ENCODE data around the gene RAB40C.

The RAB40C gene

GRCh38 chr16:634051-634670 is 44.3 kb downstream of the RAB40C start:
- DNase-seq = no peak

DNA sequence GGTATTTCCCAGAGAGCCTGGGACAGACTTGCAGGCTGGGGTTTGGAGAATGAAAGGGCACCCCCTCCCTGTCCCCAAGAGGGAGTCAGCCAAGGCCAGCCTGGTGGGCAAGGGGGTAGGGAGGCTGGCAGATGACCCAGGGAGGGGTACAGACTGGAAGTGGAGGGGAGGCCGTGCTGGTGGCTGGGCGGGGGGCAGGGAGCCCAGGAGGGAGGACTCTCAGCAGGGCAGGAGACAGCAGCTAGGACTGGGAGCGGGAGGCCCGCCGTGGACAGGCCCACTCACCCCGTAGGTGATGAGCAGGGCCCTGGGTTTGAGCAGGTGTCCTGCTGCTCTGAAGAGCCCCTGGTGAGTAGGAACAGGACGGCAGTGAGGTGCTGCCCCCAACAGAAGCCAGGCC is 45.1 kb downstream of the RAB40C start:
- DNase-seq = no peak

GRCh38 chr16:635573-636205 is 45.8 kb downstream of the RAB40C start:
- no peak for DNase-seq

- peak; percentile 93 for DNase-seq
Measured at GRCh38 chr16:636206-637080, 46.6 kb downstream of the RAB40C start, which contains the start of gene METTL26. METTL26 (minus strand) TSS chr16:636305; CDS start chr16:636290, 15 bp downstream.

GRCh38 chr16:637081-638018 is 47.5 kb downstream of the RAB40C start:
- DNase-seq = peak; percentile 87

- DNase-seq = no peak
Measured at GRCh38 chr16:638034-638543, 48.2 kb downstream of the RAB40C start.

GRCh38 chr16:638836-639235 is 49.0 kb downstream of the RAB40C start:
- no peak for DNase-seq

DNA sequence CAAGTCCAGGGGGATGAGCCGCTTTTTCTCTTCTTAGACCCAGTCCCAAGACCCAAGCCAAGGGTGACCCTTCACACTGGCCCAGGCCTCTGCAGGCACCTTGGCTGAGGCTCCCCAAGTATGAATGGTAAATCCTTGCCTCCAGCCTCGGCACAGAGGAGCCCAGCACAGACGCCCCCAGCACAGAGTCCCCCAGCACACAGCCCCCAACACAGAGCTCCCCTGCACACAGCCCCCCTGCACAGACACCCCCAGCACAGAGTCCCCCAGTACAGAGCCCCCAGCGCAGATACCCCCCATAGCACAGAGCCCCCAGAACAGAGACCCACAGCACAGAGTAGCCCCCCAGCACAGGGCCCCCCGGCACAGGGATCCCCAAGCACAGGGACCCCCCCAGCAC is 50.7 kb downstream of the RAB40C start:
- DNase-seq = no peak

GRCh38 chr16:641326-642188 is 51.7 kb downstream of the RAB40C start, which contains the start of gene MCRIP2:
MCRIP2 (plus strand) TSS chr16:641828; CDS start chr16:641992, 164 bp downstream.
- DNase-seq = peak; percentile 71

DNA sequence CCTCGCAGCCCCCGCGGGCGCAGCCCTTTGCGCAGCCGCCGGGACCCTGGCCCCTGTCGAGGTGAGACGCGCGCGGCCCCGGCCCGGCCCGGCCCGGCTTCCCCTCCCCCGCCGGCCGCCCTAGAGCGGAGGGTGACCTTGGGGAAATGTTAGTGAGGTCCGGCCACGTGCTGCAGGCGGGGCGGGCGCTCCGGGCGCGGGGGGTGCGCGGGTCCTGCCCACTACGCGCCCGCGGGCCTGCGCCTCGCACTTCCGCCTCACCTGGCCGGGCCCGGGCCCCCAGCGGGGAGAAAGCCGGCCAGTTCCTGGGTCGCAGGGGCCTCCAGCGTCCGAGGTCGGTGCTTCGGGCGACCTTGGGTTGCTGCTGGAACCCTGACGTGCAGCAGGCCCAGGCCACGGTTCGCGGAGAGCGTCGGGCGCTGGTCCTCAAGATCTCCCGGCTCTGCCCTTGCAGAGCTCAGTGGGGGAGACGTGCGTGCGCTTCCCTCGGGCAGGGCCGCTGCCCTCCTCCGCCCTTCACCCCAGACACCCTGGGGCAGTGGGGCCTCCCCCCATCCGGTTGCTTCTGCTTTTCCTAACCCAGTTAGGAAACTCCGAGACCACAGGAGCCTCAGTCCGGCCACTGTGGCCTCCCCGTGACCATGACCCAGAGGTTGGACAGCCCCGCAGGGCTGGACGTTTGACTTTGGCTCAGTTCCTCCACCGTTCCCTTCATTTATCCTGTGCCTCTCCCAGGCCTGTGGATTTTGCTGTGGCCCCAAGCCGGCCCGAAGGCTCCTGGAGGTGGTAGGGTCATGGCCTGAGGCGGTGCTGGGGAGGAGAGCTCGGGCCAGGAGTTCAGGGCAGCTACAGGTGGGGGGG is 52.6 kb downstream of the RAB40C start:
- DNase-seq = peak; percentile 35

- no peak for DNase-seq
Measured at GRCh38 chr16:643050-643368, 53.1 kb downstream of the RAB40C start.

- DNase-seq = no peak
Measured at GRCh38 chr16:644556-644955, 54.7 kb downstream of the RAB40C start.

- DNase-seq = no peak
Measured at GRCh38 chr16:645852-646678, 56.2 kb downstream of the RAB40C start.

GRCh38 chr16:646679-647172 is 56.9 kb downstream of the RAB40C start:
- DNase-seq = no peak

GRCh38 chr16:647173-647902 is 57.5 kb downstream of the RAB40C start:
- no peak for DNase-seq

GRCh38 chr16:648071-648780 is 58.4 kb downstream of the RAB40C start:
- peak; percentile 57 for DNase-seq

DNA sequence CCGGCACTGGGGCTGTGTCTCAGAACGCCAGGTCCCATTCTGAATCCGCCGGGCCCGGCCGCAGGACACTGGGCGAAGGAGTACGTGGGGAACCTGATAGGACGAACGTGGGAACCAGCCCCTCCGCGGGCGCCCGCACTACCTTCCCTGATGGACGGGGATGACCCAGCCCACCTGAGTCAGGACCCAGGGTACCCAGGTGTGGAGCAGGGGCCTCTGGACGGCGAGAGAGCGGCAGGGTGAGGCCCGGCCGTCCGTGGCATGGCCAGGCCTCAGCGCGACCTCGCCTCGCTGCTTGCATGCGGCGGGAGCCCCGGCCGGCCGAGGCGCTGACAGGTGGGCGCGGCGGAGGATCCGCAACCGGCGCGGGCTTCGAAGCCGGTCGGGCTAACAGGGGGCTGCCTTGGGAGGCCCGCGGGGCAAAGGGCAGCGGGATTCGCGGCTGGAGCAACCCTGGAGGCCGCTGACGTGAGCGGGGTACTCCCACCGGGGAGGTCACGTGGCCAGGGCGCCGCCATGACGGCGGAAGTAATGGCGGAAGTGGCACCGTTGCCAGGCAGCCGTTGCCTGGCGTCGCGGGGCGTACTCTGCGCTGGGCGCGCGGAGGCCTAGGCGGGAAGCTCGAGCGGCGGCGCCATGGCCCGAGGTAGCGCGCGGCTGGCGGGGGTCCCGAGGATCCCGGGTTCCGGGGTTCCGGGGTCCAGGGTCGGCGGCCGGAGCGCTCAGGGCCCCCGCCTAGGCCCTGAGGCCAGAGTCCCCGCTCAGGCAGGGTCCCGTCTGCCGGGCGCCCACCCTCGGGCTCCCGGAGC is 59.1 kb downstream of the RAB40C start, which contains the start of gene WDR90:
WDR90 (plus strand) TSS at position 585 of the 809 bp plus-strand sequence; CDS start at position 637, 52 bp downstream.
- peak; percentile 94 for DNase-seq

Data from stimulated activated CD4-positive, alpha-beta T cell treated with anti-CD3 and anti-CD28 coated beads, Interleukin-4, amount 100 ng/mL, for 24 hours (primary cell).